ENCODE results near the gene LRRC8E.

DNA sequence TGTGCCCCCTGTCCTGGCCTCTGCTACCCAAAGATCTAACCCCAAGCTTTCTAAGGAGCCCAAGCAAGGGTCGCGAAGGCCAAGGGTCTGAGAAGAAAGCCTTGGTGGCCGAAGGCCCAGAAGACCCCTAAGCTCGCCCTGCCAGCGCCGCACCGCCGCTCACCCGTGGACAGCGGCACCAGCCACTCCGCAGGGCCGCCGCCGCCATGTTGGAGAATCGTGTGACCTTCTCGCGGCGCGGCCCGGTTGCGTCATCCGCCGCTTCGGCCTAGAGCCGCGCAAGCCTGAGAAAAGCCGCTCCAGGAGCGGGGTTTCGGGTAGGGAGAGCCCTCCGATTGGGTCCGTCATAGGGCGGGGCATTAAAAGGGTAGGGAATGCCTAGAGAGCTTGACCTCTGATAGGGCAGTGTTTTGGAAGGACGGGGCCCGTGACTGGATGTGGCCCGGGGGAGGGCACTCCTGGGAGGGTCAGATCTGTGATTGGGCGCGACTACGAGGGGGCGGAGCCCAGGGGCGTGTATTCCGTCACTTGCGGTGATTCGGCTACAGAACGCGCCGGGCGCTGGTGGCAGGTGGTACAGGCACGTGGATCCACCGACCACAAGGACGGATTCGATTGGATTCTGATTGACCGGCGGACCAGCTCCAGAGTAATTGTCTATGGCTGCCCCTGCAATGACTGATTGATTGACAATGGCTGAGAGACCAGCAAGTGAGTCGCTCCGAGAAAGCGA is 55.3 kb downstream of the LRRC8E start, which contains the start of gene TIMM44:
- TF ChIP-seq EZH2 (IDR thresholded peaks at IDR 0.05) = no peak
- peak; percentile 97 for TF ChIP-seq POLR2AphosphoS5 (IDR thresholded peaks at IDR 0.05; ENCODE audit: borderline replicate concordance, low read depth, low read length)
- peak; percentile 14 for TF ChIP-seq FOXP2 (optimal IDR thresholded peaks at IDR 0.05; ENCODE audit: control extremely low read depth, extremely low read length, insufficient read depth)
